MG63 (cell line): ENCODE results near the gene HIBCH. TPM values are rescaled to one million over a fixed set of nuclear protein-coding genes. Genes with fewer than 3 reads are reported as not detected.
A peak's percentile ranks its signal among the peaks of the same experiment; 100 is the strongest.
"Not testable (repeated sequence)": the region's sequence is repeated elsewhere in the genome, so short reads cannot be mapped to it uniquely, and the experiment has no call there.

Experiments
- DNase-seq: peaks from one replicate; pipeline ENCODE4 v3.0.0-alpha.2; 2020
- H3K27me3 ChIP-seq: fragments of 250-450 bp; sonication (Bioruptor Pico); 2 replicates; pipeline ENCODE4 v1.5.1; 2020; ENCODE audit warnings: mild to moderate bottlenecking, moderate library complexity
- H3K36me3 ChIP-seq: fragments of 250-450 bp; sonication (Bioruptor Pico); 2 replicates; pipeline ENCODE4 v1.5.1; 2020; ENCODE audit warnings: mild to moderate bottlenecking, moderate library complexity
- H3K4me3 ChIP-seq: fragments of 250-450 bp; sonication (Bioruptor Pico); 2 replicates; pipeline ENCODE4 v1.5.1; 2020; ENCODE audit warnings: mild to moderate bottlenecking, moderate library complexity
- H3K9me3 ChIP-seq: fragments of 250-450 bp; sonication (Bioruptor Pico); 2 replicates; pipeline ENCODE4 v1.5.1; 2020; ENCODE audit warnings: mild to moderate bottlenecking, moderate library complexity
- total RNA-seq: library from RNA; depleted of rRNA; stranded (reverse); fragments of >200 nt; shearing (Covaris generic); gene quantifications from 2 replicates; pipeline ENCODE4 v1.2.3, GENCODE V29; 2014; ENCODE audit warnings: low replicate concordance; rRNA removed

HIBCH gene
- total RNA-seq, result 7.4 and 13.9 TPM in 2 replicates

- peak; percentile 99 for DNase-seq
- no peaks in the 10 kb centered on the region for H3K9me3 ChIP-seq
- no peaks in the 10 kb centered on the region for H3K27me3 ChIP-seq
- H3K4me3 ChIP-seq, result peak within 1 kb of the TSS; percentile 65
- H3K36me3 ChIP-seq, result no peaks in the 10 kb centered on the region
Measured at GRCh38 chr2:190319555-190320498, at the start of gene HIBCH. TSS of gene HIBCH (minus strand) at chr2:190319826. CDS start at chr2:190319750, 76 bp downstream.

- Histone ChIP-seq H3K36me3 (peaks cover 13% of the 10 kb centered on the region), H3K4me3 (no peak overlapping the region), H3K9me3 (no peaks in the 10 kb centered on the region), H3K27me3 (no peaks in the 10 kb centered on the region)
- no peak for DNase-seq
Measured at GRCh38 chr2:190367091-190367490, 47.5 kb upstream of the HIBCH start.

- no peak for DNase-seq
- H3K36me3 ChIP-seq, result peaks cover 19% of the 10 kb centered on the region
- no peaks in the 10 kb centered on the region for H3K9me3 ChIP-seq
- no peak overlapping the region for H3K4me3 ChIP-seq
- H3K27me3 ChIP-seq, result no peaks in the 10 kb centered on the region
Measured at GRCh38 chr2:190366248-190366753, 46.7 kb upstream of the HIBCH start.

- H3K36me3 ChIP-seq, result peaks cover 18% of the 10 kb centered on the region
- H3K4me3 ChIP-seq, result no peak overlapping the region
- H3K27me3 ChIP-seq, result no peaks in the 10 kb centered on the region
- no peak for DNase-seq
- H3K9me3 ChIP-seq, result no peaks in the 10 kb centered on the region
Measured at GRCh38 chr2:190365499-190366204, 46.0 kb upstream of the HIBCH start.

- Histone ChIP-seq H3K27me3 (no peaks in the 10 kb centered on the region), H3K36me3 (peaks cover 15% of the 10 kb centered on the region), H3K4me3 (no peak overlapping the region), H3K9me3 (no peaks in the 10 kb centered on the region)
- DNase-seq, result no peak
Measured at GRCh38 chr2:190362894-190363293, 43.3 kb upstream of the HIBCH start.

- Histone ChIP-seq H3K9me3 (no peaks in the 10 kb centered on the region), H3K27me3 (no peaks in the 10 kb centered on the region), H3K4me3 (no peak overlapping the region), H3K36me3 (peaks cover 15% of the 10 kb centered on the region)
- no peak for DNase-seq
Measured at GRCh38 chr2:190361572-190361971, 41.9 kb upstream of the HIBCH start.

- H3K27me3 ChIP-seq, result no peaks in the 10 kb centered on the region
- no peak for DNase-seq
- no peaks in the 10 kb centered on the region for H3K9me3 ChIP-seq
- H3K4me3 ChIP-seq, result no peak overlapping the region
- peaks cover 15% of the 10 kb centered on the region; the same call in 1 of the 2 replicates for H3K36me3 ChIP-seq
Measured at GRCh38 chr2:190360965-190361364, 41.3 kb upstream of the HIBCH start.

GRCh38 chr2:190360561-190360960 is 40.9 kb upstream of the HIBCH start:
- Histone ChIP-seq H3K4me3 (no peak overlapping the region; the same call in 1 of the 2 replicates), H3K27me3 (no peaks in the 10 kb centered on the region), H3K36me3 (peaks cover 15% of the 10 kb centered on the region; the same call in 1 of the 2 replicates), H3K9me3 (no peaks in the 10 kb centered on the region)
- no peak for DNase-seq

GRCh38 chr2:190358655-190359448 is 39.2 kb upstream of the HIBCH start:
- not testable (repeated sequence) for H3K9me3 ChIP-seq, H3K27me3 ChIP-seq, DNase-seq, H3K4me3 ChIP-seq
- peaks cover 12% of the 10 kb centered on the region; the same call in 1 of the 2 replicates for H3K36me3 ChIP-seq

- Histone ChIP-seq H3K36me3 (peaks cover 12% of the 10 kb centered on the region; the same call in 1 of the 2 replicates), H3K27me3 (no peaks in the 10 kb centered on the region), H3K4me3 (no peak overlapping the region), H3K9me3 (no peaks in the 10 kb centered on the region)
- DNase-seq, result no peak
Measured at GRCh38 chr2:190357600-190357999, 38.0 kb upstream of the HIBCH start.

- no peak for DNase-seq
- peaks cover 2% of the 10 kb centered on the region; the same call in 1 of the 2 replicates for H3K36me3 ChIP-seq
Measured at GRCh38 chr2:190355968-190356644, 36.5 kb upstream of the HIBCH start.

GRCh38 chr2:190354003-190354690 is 34.5 kb upstream of the HIBCH start:
- no peak for DNase-seq
- no peaks in the 10 kb centered on the region for H3K27me3 ChIP-seq
- H3K4me3 ChIP-seq, result no peak overlapping the region
- no peaks in the 10 kb centered on the region for H3K9me3 ChIP-seq
- no peaks in the 10 kb centered on the region; the same call in 1 of the 2 replicates for H3K36me3 ChIP-seq

More at GRCh38 chr2:190355968-190356644, 36.5 kb upstream of the HIBCH start:
- Histone ChIP-seq H3K4me3 (no peak overlapping the region), H3K27me3 (no peaks in the 10 kb centered on the region), H3K9me3 (no peaks in the 10 kb centered on the region)

GRCh38 chr2:190353537-190353899 is 33.9 kb upstream of the HIBCH start:
- H3K4me3 ChIP-seq, result no peak overlapping the region
- DNase-seq, result no peak

GRCh38 chr2:190352668-190353536 is 33.3 kb upstream of the HIBCH start:
- Histone ChIP-seq H3K36me3 (no peaks in the 10 kb centered on the region; the same call in 1 of the 2 replicates), H3K27me3 (no peaks in the 10 kb centered on the region), H3K4me3 (no peak overlapping the region), H3K9me3 (no peaks in the 10 kb centered on the region)
- no peak for DNase-seq

More at GRCh38 chr2:190353537-190353899, 33.9 kb upstream of the HIBCH start:
- Histone ChIP-seq H3K36me3 (no peaks in the 10 kb centered on the region; the same call in 1 of the 2 replicates), H3K9me3 (no peaks in the 10 kb centered on the region), H3K27me3 (no peaks in the 10 kb centered on the region)
